Raji (cell line): ENCODE data around the gene CSAG3.
"Not testable (repeated sequence)": the region's sequence is repeated elsewhere in the genome, so short reads cannot be mapped to it uniquely, and the experiment has no call there.

Experiments
- POLR2A ChIP-seq: IDR thresholded peaks from 2 replicates; pipeline ENCODE4 v1.6.1; 2011; ENCODE audit warnings: low read depth, low read length, control low read depth; ENCODE audit not compliant: insufficient read depth

Gene CSAG3

DNA sequence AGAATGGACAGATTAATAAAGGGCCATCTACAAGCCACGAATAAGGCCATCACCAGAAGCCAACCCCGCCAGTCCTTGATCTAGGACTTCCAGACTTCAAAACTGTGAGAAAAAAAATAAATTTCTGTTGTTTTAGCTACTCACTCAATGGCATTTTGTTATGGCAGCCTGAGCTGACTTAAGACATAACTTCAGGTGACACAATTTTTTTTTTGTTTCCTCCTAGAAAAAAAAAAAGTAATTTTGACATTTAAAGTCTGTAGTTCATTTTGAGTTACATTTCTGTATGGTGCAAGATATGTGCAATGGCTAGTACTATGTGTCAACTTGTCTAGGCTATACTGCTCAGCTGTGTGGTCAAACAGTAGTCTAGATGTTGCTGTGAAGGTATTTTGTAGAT lies at the start of gene CSAG3:
CSAG3 (plus strand) TSS at position 301 of the 400 bp plus-strand sequence.
- not testable (repeated sequence) for TF ChIP-seq POLR2A

DNA sequence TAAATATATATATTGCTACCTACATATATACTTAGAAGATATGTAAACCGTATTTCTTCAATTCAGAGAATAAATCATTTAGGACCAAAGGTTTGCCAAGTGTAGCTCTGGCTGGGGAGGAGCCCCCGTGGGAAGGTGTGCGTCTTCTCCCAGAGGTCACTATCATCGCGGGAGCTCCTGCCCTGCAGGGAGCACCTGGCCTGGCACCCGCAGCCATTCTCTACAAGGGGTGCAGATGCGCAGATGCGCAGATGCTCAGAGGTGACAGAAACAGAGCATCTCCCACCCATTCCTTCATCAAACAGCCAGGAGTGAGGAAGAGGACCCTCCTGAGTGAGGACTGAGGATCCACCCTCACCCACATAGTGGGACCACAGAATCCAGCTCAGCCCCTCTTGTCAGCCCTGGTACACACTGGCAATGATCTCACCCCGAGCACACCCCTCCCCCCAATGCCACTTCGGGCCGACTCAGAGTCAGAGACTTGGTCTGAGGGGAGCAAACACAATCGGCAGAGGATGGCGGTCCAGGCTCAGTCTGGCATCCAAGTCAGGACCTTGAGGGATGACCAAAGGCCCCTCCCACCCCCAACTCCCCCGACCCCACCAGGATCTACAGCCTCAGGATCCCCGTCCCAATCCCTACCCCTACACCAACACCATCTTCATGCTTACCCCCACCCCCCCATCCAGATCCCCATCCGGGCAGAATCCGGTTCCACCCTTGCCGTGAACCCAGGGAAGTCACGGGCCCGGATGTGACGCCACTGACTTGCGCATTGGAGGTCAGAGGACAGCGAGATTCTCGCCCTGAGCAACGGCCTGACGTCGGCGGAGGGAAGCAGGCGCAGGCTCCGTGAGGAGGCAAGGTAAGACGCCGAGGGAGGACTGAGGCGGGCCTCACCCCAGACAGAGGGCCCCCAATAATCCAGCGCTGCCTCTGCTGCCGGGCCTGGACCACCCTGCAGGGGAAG lies 44.9 kb upstream of the CSAG3 start, which contains the start of gene MAGEA2B:
MAGEA2B (plus strand) TSS at position 814 of the 973 bp plus-strand sequence. CDS start 2,479 bp downstream, outside the sequence.
- TF ChIP-seq POLR2A, result not testable (repeated sequence)

DNA sequence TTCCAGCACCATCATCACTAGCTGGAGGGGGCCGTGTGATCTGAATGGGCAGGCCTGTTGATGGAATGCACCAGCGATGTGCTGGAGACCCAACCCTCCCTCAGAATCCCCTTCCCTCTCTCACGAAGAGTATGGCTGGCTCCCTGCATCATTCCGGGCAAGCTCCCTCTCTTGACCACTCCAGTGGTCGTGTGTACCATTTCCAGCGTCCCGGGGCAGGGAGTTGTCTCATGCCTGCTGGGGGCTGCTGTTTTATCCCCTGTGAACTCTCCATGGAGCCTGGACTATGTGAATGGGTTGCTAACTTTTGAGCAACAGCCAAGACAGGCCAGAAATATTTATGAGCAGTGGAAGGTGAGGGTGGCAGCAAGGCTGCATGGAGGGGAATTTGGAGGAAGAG lies 33.6 kb upstream of the CSAG3 start:
- TF ChIP-seq POLR2A, result no peak

DNA sequence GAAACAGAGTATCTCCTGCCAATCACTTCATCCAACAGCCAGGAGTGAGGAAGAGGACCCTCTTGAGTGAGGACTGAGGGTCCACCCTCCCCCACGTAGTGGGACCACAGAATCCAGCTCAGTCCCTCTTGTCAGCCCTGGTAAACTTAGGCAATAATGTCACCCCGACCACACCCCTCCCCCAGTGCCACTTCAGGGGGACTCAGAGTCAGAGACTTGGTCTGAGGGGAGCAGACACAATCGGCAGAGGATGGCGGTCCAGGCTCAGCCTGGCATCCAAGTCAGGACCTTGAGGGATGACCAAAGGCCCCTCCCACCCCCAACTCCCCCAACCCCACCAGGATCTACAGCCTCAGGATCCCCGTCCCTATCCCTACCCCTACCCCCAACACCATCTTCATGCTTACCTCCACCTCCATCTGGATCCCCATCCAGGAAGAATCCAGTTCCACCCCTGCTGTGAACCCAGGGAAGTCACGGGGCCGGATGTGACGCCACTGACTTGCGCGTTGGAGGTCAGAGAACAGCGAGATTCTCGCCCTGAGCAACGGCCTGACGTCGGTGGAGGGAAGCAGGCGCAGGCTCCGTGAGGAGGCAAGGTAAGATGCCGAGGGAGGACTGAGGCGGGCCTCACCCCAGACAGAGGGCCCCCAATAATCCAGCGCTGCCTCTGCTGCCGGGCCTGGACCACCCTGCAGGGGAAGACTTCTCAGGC lies 25.6 kb upstream of the CSAG3 start, which contains the start of the genes CSAG1 and MAGEA12:
CSAG1 (minus strand) TSS at position 461 of the 715 bp plus-strand sequence. CDS start 1,261 bp downstream, outside the sequence.
MAGEA12 (plus strand) TSS at position 497 of the 715 bp plus-strand sequence. CDS start 2,405 bp downstream, outside the sequence.
- TF ChIP-seq POLR2A, result no peak

DNA sequence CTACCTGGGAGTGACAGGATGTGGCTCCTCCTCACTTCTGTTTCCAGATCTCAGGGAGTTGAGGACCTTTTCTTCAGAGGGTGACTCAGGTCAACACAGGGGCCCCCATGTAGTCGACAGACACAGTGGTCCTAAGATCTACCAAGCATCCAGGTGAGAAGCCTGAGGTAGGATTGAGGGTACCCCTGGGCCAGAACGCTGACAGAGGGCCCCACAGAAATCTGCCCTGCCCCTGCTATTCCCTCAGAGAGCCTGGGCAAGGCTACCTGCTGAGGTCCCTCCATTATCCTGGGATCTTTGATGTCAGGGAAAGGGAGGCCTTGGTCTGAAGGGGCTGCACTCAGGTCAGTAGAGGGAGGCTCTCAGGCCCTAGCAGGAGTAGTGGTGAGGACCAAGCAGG lies 23.9 kb upstream of the CSAG3 start:
- TF ChIP-seq POLR2A, result no peak

DNA sequence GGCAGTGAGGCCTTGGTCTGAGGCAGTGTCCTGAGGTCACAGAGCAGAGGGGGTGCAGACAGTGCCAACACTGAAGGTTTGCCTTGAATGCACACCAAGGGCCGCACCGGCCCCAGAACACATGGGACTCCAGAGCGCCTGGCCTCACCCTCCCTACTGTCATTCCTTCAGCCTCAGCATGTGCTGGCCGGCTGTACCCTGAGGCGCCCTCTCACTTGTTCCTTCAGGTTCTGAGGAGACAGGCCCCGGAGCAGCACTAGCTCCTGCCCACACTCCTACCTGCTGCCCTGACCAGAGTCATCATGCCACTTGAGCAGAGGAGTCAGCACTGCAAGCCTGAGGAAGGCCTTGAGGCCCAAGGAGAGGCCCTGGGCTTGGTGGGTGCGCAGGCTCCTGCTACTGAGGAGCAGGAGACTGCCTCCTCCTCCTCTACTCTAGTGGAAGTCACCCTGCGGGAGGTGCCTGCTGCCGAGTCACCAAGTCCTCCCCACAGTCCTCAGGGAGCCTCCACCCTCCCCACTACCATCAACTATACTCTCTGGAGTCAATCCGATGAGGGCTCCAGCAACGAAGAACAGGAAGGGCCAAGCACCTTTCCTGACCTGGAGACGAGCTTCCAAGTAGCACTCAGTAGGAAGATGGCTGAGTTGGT lies 23.0 kb upstream of the CSAG3 start:
- no peak for TF ChIP-seq POLR2A

DNA sequence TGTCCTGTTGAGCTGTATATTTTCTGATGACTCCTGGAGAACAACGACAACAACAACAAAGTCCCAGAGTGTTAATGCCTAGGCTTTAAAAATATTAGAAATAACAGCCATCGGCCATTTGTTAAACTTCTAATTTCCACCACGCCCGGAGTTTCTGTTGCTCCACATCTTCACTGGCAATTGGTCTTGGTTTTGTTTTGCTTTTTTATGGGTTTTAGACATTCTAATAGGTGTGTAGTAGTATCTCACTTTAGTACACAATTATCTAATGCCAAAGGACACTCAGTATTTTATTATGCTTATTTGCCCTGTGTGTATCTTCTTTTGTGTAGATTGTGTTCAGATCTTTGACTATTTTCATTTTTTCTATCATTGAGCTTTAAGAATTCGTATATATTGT lies 20.5 kb upstream of the CSAG3 start:
- TF ChIP-seq POLR2A, result no peak

DNA sequence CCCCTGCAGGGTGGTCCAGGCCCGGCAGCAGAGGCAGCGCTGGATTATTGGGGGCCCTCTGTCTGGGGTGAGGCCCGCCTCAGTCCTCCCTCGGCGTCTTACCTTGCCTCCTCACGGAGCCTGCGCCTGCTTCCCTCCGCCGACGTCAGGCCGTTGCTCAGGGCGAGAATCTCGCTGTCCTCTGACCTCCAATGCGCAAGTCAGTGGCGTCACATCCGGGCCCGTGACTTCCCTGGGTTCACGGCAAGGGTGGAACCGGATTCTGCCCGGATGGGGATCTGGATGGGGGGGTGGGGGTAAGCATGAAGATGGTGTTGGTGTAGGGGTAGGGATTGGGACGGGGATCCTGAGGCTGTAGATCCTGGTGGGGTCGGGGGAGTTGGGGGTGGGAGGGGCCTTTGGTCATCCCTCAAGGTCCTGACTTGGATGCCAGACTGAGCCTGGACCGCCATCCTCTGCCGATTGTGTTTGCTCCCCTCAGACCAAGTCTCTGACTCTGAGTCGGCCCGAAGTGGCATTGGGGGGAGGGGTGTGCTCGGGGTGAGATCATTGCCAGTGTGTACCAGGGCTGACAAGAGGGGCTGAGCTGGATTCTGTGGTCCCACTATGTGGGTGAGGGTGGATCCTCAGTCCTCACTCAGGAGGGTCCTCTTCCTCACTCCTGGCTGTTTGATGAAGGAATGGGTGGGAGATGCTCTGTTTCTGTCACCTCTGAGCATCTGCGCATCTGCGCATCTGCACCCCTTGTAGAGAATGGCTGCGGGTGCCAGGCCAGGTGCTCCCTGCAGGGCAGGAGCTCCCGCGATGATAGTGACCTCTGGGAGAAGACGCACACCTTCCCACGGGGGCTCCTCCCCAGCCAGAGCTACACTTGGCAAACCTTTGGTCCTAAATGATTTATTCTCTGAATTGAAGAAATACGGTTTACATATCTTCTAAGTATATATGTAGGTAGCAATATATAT lies 5.0 kb upstream of the CSAG3 start, which contains the start of gene MAGEA2:
MAGEA2 (minus strand) TSS at position 157 of the 965 bp plus-strand sequence. CDS start 2,479 bp downstream, outside the sequence.
- TF ChIP-seq POLR2A, result not testable (repeated sequence)

DNA sequence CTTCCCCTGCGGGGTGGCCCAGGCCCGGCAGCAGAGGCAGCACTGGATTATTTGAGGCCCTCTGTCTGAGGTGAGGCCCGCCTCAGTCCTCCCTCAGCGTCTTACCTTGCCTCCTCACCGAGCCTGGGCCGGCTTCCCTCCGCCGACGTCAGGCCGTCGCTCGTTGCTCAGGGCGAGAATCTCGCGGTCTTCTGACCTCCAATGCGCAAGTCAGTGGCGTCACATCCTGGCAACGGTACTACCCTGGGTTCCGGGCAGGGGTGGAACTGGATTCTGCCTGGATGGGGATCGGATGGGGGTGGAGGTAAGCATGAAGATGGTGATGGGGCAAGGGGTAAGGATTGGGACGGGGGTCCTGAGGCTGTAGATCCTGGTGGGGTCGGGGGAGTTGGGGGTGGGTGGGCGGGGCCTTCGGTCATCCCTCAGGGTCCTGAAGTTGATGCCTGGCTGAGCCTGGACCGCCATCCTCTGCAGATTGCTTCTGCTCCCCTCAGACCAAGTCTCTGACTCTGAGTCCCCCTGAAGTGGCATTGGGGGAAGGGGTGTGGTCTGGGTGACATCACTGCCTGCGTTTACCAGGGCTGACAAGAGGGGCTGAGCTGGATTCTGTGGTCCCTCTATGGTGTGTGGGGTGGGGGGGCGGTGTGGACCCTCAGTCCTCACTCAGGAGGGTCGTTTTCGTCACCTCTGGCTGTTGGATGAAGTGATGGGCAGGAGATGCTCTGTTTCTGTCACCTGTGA lies 10.7 kb downstream of the CSAG3 start, which contains the start of gene MAGEA6:
MAGEA6 (minus strand) TSS at position 141 of the 741 bp plus-strand sequence. CDS start 2,039 bp downstream, outside the sequence.
- not testable (repeated sequence) for TF ChIP-seq POLR2A

DNA sequence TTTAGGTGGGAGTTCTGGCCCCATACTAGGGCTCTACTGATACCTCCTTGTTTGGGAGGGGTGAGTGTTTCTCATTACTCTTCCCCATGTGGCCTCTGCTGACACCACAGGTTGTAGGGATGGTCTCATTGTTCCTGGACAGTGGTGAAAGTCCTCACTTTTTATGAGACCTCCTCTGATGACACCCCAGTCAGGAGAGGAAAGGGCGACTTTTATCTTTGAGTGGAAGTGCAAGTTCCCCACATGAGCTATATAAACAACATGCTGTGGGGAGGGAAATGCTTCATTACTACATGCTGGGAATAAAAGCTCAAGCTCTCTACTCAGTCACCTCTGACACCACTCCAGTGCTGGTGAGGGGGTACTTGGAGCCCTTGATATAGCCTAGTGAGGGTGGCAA lies 39.9 kb downstream of the CSAG3 start:
- no peak for TF ChIP-seq POLR2A

DNA sequence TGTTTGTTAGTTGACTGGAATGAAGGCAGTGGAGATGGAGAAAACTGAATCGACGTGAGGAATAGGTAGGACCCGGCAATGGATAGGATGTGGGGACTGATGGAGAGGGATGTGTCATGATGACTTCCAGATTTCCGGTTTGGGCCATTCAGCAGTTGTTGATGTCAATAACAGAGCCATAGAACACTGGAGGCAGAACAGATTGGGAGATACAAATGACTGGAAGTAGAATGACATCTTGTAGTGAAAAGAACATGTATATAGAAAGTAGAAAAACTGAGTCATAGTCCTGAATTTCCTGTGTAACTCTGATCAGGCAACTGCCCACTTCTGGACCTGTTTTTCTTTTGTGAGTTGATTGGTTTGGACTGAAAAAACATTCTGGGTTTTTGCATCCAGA lies 47.0 kb downstream of the CSAG3 start:
- no peak for TF ChIP-seq POLR2A
